K562 (cell line): ENCODE measurements around the gene CSF2. TPM values are rescaled to one million over a fixed set of nuclear protein-coding genes. Genes with fewer than 3 reads are reported as not detected.

Source experiments
- ATF6 ChIP-seq: sonication (generic); formaldehyde crosslinking; IDR thresholded peaks from 2 replicates; pipeline ENCODE4 v1.4.0; 2020; ENCODE audit warnings: mild to moderate bottlenecking, missing genetic modification reagents
- CBX3 ChIP-seq, 2 experiments: IDR thresholded peaks; 1 replicate in 1 of 2; 2 replicates in 1 of 2; pipeline ENCODE4 v1.6.1; 2012; ENCODE audit warnings: inconsistent platforms in 2 of 2, low read length in 2 of 2, borderline replicate concordance in 1 of 2, control low read depth in 1 of 2
- E2F8 ChIP-seq: fragments of 450-650 bp; IDR thresholded peaks from 2 replicates; pipeline ENCODE4 v1.7.1; 2018; ENCODE audit warnings: mild to moderate bottlenecking, low read depth; ENCODE audit not compliant: partially characterized antibody
- NCOA1 ChIP-seq: fragments of 450-650 bp; IDR thresholded peaks from 2 replicates; pipeline ENCODE4 v1.6.1; 2016; ENCODE audit warnings: low read depth
- RNF2 ChIP-seq: sonication (generic); IDR thresholded peaks from 2 replicates; pipeline ENCODE4 v1.6.1; 2016
- SMAD3 ChIP-seq: fragments of 450-650 bp; formaldehyde crosslinking; conservative IDR thresholded peaks from 2 replicates; pipeline ENCODE4 v1.4.0; 2020; ENCODE audit warnings: mild to moderate bottlenecking
- TEAD2 ChIP-seq: fragments of 450-650 bp; IDR thresholded peaks from 2 replicates; pipeline ENCODE4 v1.6.1; 2016; ENCODE audit warnings: missing genetic modification characterization, control low read depth, missing compliant biosample characterization
- YBX1 ChIP-seq: fragments of 450-650 bp; IDR thresholded peaks from 2 replicates; pipeline ENCODE4 v1.7.1; 2016; ENCODE audit warnings: mild to moderate bottlenecking
- ZBTB7A ChIP-seq: IDR thresholded peaks from 2 replicates; pipeline ENCODE4 v1.6.1; 2011; ENCODE audit warnings: low read depth, mild to moderate bottlenecking, low read length, moderate library complexity, borderline replicate concordance; ENCODE audit not compliant: control insufficient read depth
- ZFP30 ChIP-seq: fragments of 250-450 bp; sonication (Bioruptor Pico); IDR thresholded peaks from 2 replicates; pipeline ENCODE4 v1.8.0; 2022; ENCODE audit warnings: moderate library complexity, mild to moderate bottlenecking, inconsistent platforms, borderline replicate concordance
- polyA plus RNA-seq, 8 experiments: library from polyadenylated mRNA; depleted of rRNA in 4 of 8; stranded (reverse) in 5 of 8; unstranded in 3 of 8; fragments of >200 nt; fragmentation: Nextera tagmentation in 2 of 8; fragmentation: Illumina TruSeq in 1 of 8; extraction: Ambion mirVana in 2 of 8; extraction: Trizol in 1 of 8; gene quantifications; 2 replicates each; pipeline versions ENCODE4 v1.2.1 to v1.2.3, GENCODE V29; 2011 to 2014; ENCODE audit warnings: inconsistent platforms in 1 of 8, missing spikeins in 1 of 8
- total RNA-seq, 7 experiments: library from RNA; depleted of rRNA in 6 of 7; stranded (reverse); fragments of >200 nt in 6 of 7; fragmentation: Illumina TruSeq in 2 of 7; extraction: Trizol in 2 of 7; gene quantifications; 2 replicates each; pipeline versions ENCODE4 v1.2.1 to v1.2.3, GENCODE V29; 2011 to 2021; ENCODE audit warnings: low replicate concordance in 1 of 7
- TF ChIP-seq, protein P1 (sequence below): fragments of 450-650 bp; IDR thresholded peaks from 2 replicates; pipeline ENCODE4 v1.6.1; 2017; ENCODE audit warnings: antibody characterized with exemption, mild to moderate bottlenecking

CSF2 gene
- total and polyA plus RNA-seq, 9 of the 15 experiments (the other 6 are each of a cell fraction or from before 2014, with no cell fraction given): 0.25 to 0.29 TPM; not detected in 7

GRCh38 chr5:132098151-132098594, 24.6 kb downstream of the CSF2 start (continued):
- TF ChIP-seq, protein P1, sequence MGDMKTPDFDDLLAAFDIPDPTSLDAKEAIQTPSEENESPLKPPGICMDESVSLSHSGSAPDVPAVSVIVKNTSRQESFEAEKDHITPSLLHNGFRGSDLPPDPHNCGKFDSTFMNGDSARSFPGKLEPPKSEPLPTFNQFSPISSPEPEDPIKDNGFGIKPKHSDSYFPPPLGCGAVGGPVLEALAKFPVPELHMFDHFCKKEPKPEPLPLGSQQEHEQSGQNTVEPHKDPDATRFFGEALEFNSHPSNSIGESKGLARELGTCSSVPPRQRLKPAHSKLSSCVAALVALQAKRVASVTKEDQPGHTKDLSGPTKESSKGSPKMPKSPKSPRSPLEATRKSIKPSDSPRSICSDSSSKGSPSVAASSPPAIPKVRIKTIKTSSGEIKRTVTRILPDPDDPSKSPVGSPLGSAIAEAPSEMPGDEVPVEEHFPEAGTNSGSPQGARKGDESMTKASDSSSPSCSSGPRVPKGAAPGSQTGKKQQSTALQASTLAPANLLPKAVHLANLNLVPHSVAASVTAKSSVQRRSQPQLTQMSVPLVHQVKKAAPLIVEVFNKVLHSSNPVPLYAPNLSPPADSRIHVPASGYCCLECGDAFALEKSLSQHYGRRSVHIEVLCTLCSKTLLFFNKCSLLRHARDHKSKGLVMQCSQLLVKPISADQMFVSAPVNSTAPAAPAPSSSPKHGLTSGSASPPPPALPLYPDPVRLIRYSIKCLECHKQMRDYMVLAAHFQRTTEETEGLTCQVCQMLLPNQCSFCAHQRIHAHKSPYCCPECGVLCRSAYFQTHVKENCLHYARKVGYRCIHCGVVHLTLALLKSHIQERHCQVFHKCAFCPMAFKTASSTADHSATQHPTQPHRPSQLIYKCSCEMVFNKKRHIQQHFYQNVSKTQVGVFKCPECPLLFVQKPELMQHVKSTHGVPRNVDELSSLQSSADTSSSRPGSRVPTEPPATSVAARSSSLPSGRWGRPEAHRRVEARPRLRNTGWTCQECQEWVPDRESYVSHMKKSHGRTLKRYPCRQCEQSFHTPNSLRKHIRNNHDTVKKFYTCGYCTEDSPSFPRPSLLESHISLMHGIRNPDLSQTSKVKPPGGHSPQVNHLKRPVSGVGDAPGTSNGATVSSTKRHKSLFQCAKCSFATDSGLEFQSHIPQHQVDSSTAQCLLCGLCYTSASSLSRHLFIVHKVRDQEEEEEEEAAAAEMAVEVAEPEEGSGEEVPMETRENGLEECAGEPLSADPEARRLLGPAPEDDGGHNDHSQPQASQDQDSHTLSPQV: peak; percentile 87
- TF ChIP-seq CBX3 (IDR thresholded peaks at IDR 0.05; ENCODE audit: borderline replicate concordance in 1 of 2, low read length in 2 of 2): peak in 1 of 2 experiments; percentile 92; a peak in 2 of 3 replicates
- TF ChIP-seq RNF2: peak; percentile 95
- TF ChIP-seq ZBTB7A: no peak
- no peak for TF ChIP-seq E2F8
- no peak for TF ChIP-seq YBX1
- TF ChIP-seq NCOA1: peak; percentile 92
- TF ChIP-seq TEAD2 (tag): peak; percentile 72; the same call in 1 of the 2 replicates
- TF ChIP-seq SMAD3 (CRISPR knock-in tag): peak; percentile 88
- TF ChIP-seq ATF6: no peak
- no peak for TF ChIP-seq ZFP30 (CRISPR knock-in tag)
